Kidney tubule cell (primary cell): ENCODE results near the gene SOCS3.
"Not testable (repeated sequence)": the region's sequence is repeated elsewhere in the genome, so short reads cannot be mapped to it uniquely, and the experiment has no call there.

Experiments used
- DNase-seq: peaks from one replicate; pipeline ENCODE4 v3.0.0-alpha.2; 2018; ENCODE audit warnings: low spot score

The SOCS3 gene

GRCh38 chr17:78309659-78310255 lies 50.1 kb downstream of the SOCS3 start:
- not testable (repeated sequence) for DNase-seq

- no peak for DNase-seq
These were observed 51.8 kb downstream of the SOCS3 start for GRCh38 chr17:78307887-78308638.

GRCh38 chr17:78306913-78307312 lies 53.0 kb downstream of the SOCS3 start:
- DNase-seq = no peak
